Measurements from ENCODE around the gene METTL22. TPM values are rescaled to one million over a fixed set of nuclear protein-coding genes. Genes with fewer than 3 reads are reported as not detected.

The METTL22 gene
- total RNA-seq, 1 donor from 2014 or later = 40.0 TPM

GRCh38 chr16:8605554-8605953, 15.9 kb upstream of the METTL22 start:
- no peak overlapping the region for H3K27ac ChIP-seq
- no peaks in the 10 kb centered on the region for H3K36me3 ChIP-seq
- H3K9me3 ChIP-seq = no peaks in the 10 kb centered on the region
- DNase-seq (ENCODE audit: extremely low spot score in 2 of 2) = no peak
- intact Hi-C loops (cut with DNase I) = no loop called here
- TF ChIP-seq POLR2A (IDR thresholded peaks at IDR 0.05) (no peak), POLR2AphosphoS5 (IDR thresholded peaks at IDR 0.05; ENCODE audit: insufficient read depth in 1 of 2, low read depth in 1 of 2) (no peak), CTCF (IDR thresholded peaks at IDR 0.05) (no peak)
- H3K4me1 ChIP-seq = no peaks in the 10 kb centered on the region
- no peak overlapping the region for H3K4me3 ChIP-seq
- no peaks in the 10 kb centered on the region for H3K27me3 ChIP-seq

GRCh38 chr16:8607214-8607613, 14.3 kb upstream of the METTL22 start:
- DNase-seq (ENCODE audit: extremely low spot score in 2 of 2) = no peak
- intact Hi-C loops (cut with DNase I) = no loop called here
- Histone ChIP-seq H3K27ac (no peak overlapping the region), H3K36me3 (no peaks in the 10 kb centered on the region), H3K27me3 (no peaks in the 10 kb centered on the region), H3K4me1 (no peaks in the 10 kb centered on the region), H3K4me3 (no peak overlapping the region), H3K9me3 (no peaks in the 10 kb centered on the region)
- TF ChIP-seq CTCF (IDR thresholded peaks at IDR 0.05) (no peak), POLR2AphosphoS5 (IDR thresholded peaks at IDR 0.05; ENCODE audit: insufficient read depth in 1 of 2, low read depth in 1 of 2) (no peak), POLR2A (IDR thresholded peaks at IDR 0.05) (no peak)

- H3K9me3 ChIP-seq = no peaks in the 10 kb centered on the region
- intact Hi-C loops (cut with DNase I) = no loop called here
- H3K4me3 ChIP-seq = no peak overlapping the region
- no peak for DNase-seq (ENCODE audit: extremely low spot score in 2 of 2)
- H3K4me1 ChIP-seq = no peaks in the 10 kb centered on the region
- no peaks in the 10 kb centered on the region for H3K27me3 ChIP-seq
- H3K36me3 ChIP-seq = no peaks in the 10 kb centered on the region
- TF ChIP-seq POLR2A (IDR thresholded peaks at IDR 0.05) (no peak), CTCF (IDR thresholded peaks at IDR 0.05) (no peak), POLR2AphosphoS5 (IDR thresholded peaks at IDR 0.05; ENCODE audit: insufficient read depth in 1 of 2, low read depth in 1 of 2) (no peak)
- no peak overlapping the region for H3K27ac ChIP-seq
Observed at GRCh38 chr16:8611122-8611521, 10.4 kb upstream of the METTL22 start.

- H3K4me1 ChIP-seq = no peaks in the 10 kb centered on the region
Observed at GRCh38 chr16:8611886-8612600, 9.5 kb upstream of the METTL22 start.

More at GRCh38 chr16:8611886-8612600, 9.5 kb upstream of the METTL22 start:
- H3K27ac ChIP-seq = no peak overlapping the region
- H3K36me3 ChIP-seq = no peaks in the 10 kb centered on the region
- TF ChIP-seq POLR2AphosphoS5 (IDR thresholded peaks at IDR 0.05; ENCODE audit: insufficient read depth in 1 of 2, low read depth in 1 of 2) = no peak
- TF ChIP-seq CTCF (IDR thresholded peaks at IDR 0.05) = no peak
- no peak for TF ChIP-seq POLR2A (IDR thresholded peaks at IDR 0.05)
- intact Hi-C loops (cut with DNase I) = no loop called here
- no peaks in the 10 kb centered on the region for H3K9me3 ChIP-seq
- no peak for DNase-seq (ENCODE audit: extremely low spot score in 2 of 2)
- H3K4me3 ChIP-seq = no peak overlapping the region
- no peaks in the 10 kb centered on the region for H3K27me3 ChIP-seq

Data from vagina (tissue), 2 donors.